Urothelium cell line (cell line): ENCODE data around the gene GSC2.

ENCODE experiments used
- DNase-seq: peaks from one replicate; pipeline ENCODE4 v3.0.0; 2011; ENCODE audit warnings: low spot score, mixed read lengths
- FAIRE-seq: peaks from 2 replicates; lab custom pipeline; 2011; peaks lifted over from hg19 to GRCh38; lab: Jason Lieb, UNC

Gene GSC2

GRCh38 chr22:19149991-19150390 is at the start of gene GSC2:
Gene GSC2, minus strand, starts transcription at chr22:19150292. Its CDS starts 9 bp downstream, at chr22:19150283.
- FAIRE-seq = no peak
- DNase-seq = no peak

GRCh38 chr22:19199479-19199878 is 49.4 kb upstream of the GSC2 start:
- no peak for FAIRE-seq

GRCh38 chr22:19197997-19198865 is 48.1 kb upstream of the GSC2 start:
- FAIRE-seq = no peak
- no peak for DNase-seq

More at GRCh38 chr22:19199479-19199878, 49.4 kb upstream of the GSC2 start:
- no peak for DNase-seq

- DNase-seq = no peak
- FAIRE-seq = no peak
Measured at GRCh38 chr22:19196841-19197612, 46.9 kb upstream of the GSC2 start.

- no peak for FAIRE-seq
- no peak for DNase-seq
Measured at GRCh38 chr22:19195796-19196731, 46.0 kb upstream of the GSC2 start.

GRCh38 chr22:19194766-19195536 is 44.9 kb upstream of the GSC2 start:
- no peak for DNase-seq
- no peak for FAIRE-seq

GRCh38 chr22:19193879-19194278 is 43.8 kb upstream of the GSC2 start:
- DNase-seq (no peak), FAIRE-seq (no peak)

- DNase-seq (no peak), FAIRE-seq (no peak)
Measured at GRCh38 chr22:19187716-19188563, 37.8 kb upstream of the GSC2 start.

GRCh38 chr22:19184276-19184997 is 34.3 kb upstream of the GSC2 start:
- no peak for DNase-seq
- no peak for FAIRE-seq

- DNase-seq (no peak), FAIRE-seq (no peak)
Measured at GRCh38 chr22:19183216-19183615, 33.1 kb upstream of the GSC2 start.

GRCh38 chr22:19182472-19183157 is 32.5 kb upstream of the GSC2 start:
- FAIRE-seq (no peak), DNase-seq (no peak)

GRCh38 chr22:19181786-19182471 is 31.8 kb upstream of the GSC2 start:
- FAIRE-seq (no peak), DNase-seq (no peak)

GRCh38 chr22:19180740-19181410 is 30.8 kb upstream of the GSC2 start:
- DNase-seq = no peak
- FAIRE-seq = no peak

- FAIRE-seq (no peak), DNase-seq (no peak)
Measured at GRCh38 chr22:19180234-19180633, 30.1 kb upstream of the GSC2 start.

GRCh38 chr22:19179497-19180048 is 29.5 kb upstream of the GSC2 start:
- no peak for FAIRE-seq
- DNase-seq = peak; percentile 63

- DNase-seq (peak; percentile 94), FAIRE-seq (peak; percentile 65)
Measured at GRCh38 chr22:19178657-19179496, 28.8 kb upstream of the GSC2 start, which contains the start of gene SLC25A1. Gene SLC25A1, minus strand, starts transcription at chr22:19178736. Its CDS starts 63 bp downstream, at chr22:19178673.
